Measurements from ENCODE around the gene GREB1L. TPM values are rescaled to one million over a fixed set of nuclear protein-coding genes. Genes with fewer than 3 reads are reported as not detected.

Gene GREB1L
- total RNA-seq, 1 experiment from 2014 or later: 75.4 TPM

DNA sequence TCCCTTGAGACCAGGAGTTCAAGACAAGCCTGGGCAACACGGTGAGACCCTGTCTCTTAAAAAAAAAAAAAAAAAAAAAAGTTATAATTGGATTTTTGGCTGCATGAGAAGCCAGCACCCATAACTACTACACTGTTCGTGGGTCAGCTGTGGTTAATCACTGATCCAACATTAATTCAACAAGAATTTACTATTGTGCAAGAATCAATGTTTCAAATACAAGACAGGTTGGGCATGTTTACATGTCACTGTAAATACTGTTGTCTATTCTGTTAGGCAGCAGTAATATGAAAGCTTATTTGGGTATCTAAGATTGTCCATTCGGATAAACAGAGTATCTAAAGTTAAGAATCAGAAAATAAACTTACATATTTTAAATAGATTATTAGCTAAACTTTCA, 296.2 kb downstream of the GREB1L start:
- Mint-ChIP-seq H3K4me1 (ENCODE audit: low read depth, unreplicated experiment) (no peaks in the 10 kb centered on the region), H3K4me3 (ENCODE audit: unreplicated experiment) (no peak overlapping the region), H3K27ac (ENCODE audit: unreplicated experiment) (no peak overlapping the region), H3K9me3 (ENCODE audit: unreplicated experiment) (no peaks in the 10 kb centered on the region), H3K27me3 (ENCODE audit: insufficient read depth, unreplicated experiment) (no peaks in the 10 kb centered on the region), H3K36me3 (ENCODE audit: insufficient read depth, unreplicated experiment) (peaks cover 45% of the 10 kb centered on the region)
- TF ChIP-seq, protein P1, sequence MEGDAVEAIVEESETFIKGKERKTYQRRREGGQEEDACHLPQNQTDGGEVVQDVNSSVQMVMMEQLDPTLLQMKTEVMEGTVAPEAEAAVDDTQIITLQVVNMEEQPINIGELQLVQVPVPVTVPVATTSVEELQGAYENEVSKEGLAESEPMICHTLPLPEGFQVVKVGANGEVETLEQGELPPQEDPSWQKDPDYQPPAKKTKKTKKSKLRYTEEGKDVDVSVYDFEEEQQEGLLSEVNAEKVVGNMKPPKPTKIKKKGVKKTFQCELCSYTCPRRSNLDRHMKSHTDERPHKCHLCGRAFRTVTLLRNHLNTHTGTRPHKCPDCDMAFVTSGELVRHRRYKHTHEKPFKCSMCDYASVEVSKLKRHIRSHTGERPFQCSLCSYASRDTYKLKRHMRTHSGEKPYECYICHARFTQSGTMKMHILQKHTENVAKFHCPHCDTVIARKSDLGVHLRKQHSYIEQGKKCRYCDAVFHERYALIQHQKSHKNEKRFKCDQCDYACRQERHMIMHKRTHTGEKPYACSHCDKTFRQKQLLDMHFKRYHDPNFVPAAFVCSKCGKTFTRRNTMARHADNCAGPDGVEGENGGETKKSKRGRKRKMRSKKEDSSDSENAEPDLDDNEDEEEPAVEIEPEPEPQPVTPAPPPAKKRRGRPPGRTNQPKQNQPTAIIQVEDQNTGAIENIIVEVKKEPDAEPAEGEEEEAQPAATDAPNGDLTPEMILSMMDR (IDR thresholded peaks at IDR 0.05; ENCODE audit: insufficient read depth in 1 of 2, low read depth in 1 of 2, low read length in 1 of 2, severe bottlenecking in 1 of 2, unreplicated experiment in 1 of 2): no peak
- no TSS peak for BruUV-seq (replicated peaks)
- H3K4me1 ChIP-seq: no peaks in the 10 kb centered on the region
- ChIA-PET CTCF (no interaction called here), POLR2A (no interaction called here)
- H3K36me3 ChIP-seq (ENCODE audit: control insufficient read depth, insufficient read depth, low read length): peaks cover 4% of the 10 kb centered on the region
- intact Hi-C loops (cut with micrococcal nuclease; ENCODE audit: unreplicated experiment): no loop called here
- H3K9me3 ChIP-seq: no peaks in the 10 kb centered on the region
- no peak overlapping the region for H3K4me3 ChIP-seq (ENCODE audit: low read depth, low read length)
- H3K27me3 ChIP-seq (replicated peaks; ENCODE audit: control insufficient read depth, insufficient read depth, low read length): no peaks in the 10 kb centered on the region
- DNase-seq: no peak

DNA sequence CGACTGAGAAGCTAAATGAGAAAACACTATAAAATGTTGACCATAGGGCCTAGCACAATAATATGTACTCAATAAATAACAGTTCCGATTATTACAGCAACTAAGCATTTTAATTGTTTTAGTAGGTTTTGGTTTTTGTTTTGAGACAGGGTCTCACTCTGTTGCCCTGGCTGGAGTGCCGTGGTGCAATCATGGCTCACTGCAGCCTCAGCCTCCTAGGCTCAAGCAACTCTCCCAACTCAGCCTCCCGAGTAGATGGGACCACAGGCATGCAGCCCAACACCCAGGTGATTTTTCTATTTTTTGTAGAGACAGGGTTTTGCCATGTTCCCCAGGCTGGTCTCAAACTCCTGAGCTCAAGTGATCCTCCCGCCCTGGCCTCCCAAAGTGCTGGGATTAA, 304.4 kb downstream of the GREB1L start:
- Histone ChIP-seq H3K4me3 (ENCODE audit: low read depth, low read length) (no peak overlapping the region), H3K9me3 (no peaks in the 10 kb centered on the region), H3K36me3 (ENCODE audit: control insufficient read depth, insufficient read depth, low read length) (no peaks in the 10 kb centered on the region; the same call in 1 of the 2 replicates), H3K4me1 (peaks cover 19% of the 10 kb centered on the region), H3K27me3 (replicated peaks; ENCODE audit: control insufficient read depth, insufficient read depth, low read length) (no peaks in the 10 kb centered on the region)
- TF ChIP-seq, protein P1 (IDR thresholded peaks at IDR 0.05; ENCODE audit: insufficient read depth in 1 of 2, low read depth in 1 of 2, low read length in 1 of 2, severe bottlenecking in 1 of 2, unreplicated experiment in 1 of 2): no peak
- CTCF ChIA-PET: no interaction called here
- H3K27ac Mint-ChIP-seq (ENCODE audit: unreplicated experiment): no peak overlapping the region
- peaks cover 8% of the 10 kb centered on the region for H3K4me1 Mint-ChIP-seq (ENCODE audit: low read depth, unreplicated experiment)
- POLR2A ChIA-PET: no interaction called here
- H3K9me3 Mint-ChIP-seq (ENCODE audit: unreplicated experiment): no peaks in the 10 kb centered on the region
- BruUV-seq (replicated peaks): no TSS peak
- DNase-seq: no peak
- H3K4me3 Mint-ChIP-seq (ENCODE audit: unreplicated experiment): no peak overlapping the region
- H3K27me3 Mint-ChIP-seq (ENCODE audit: insufficient read depth, unreplicated experiment): no peaks in the 10 kb centered on the region
- intact Hi-C loops (cut with micrococcal nuclease; ENCODE audit: unreplicated experiment): loop anchor here (10.0 kb wide), 1 partner anchor 48 kb away; no protein-coding TSS in a partner anchor
- H3K36me3 Mint-ChIP-seq (ENCODE audit: insufficient read depth, unreplicated experiment): peaks cover 51% of the 10 kb centered on the region

DNA sequence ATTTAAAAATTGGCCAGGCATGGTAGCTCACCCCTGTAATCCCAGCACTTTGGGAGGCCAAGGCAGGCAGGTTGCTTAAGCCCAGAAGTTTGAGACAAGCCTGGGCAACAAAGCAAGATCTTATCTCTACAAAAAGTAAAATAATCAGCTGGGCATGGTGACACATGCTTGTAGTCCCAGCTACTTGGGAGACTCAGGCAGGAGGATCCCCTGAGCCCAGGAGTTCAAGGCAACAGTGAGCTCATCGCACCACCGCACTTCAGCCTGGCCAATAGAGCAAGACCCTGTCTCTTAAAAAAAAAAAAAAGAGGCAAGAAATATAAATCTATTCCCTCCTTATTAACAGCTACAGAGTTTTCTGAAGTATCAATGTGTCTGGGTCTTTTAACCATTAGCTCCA, 306.6 kb downstream of the GREB1L start:
- CTCF ChIA-PET: no interaction called here
- Mint-ChIP-seq H3K27ac (ENCODE audit: unreplicated experiment) (no peak overlapping the region), H3K4me1 (ENCODE audit: low read depth, unreplicated experiment) (peaks cover 15% of the 10 kb centered on the region), H3K36me3 (ENCODE audit: insufficient read depth, unreplicated experiment) (peaks cover 63% of the 10 kb centered on the region), H3K9me3 (ENCODE audit: unreplicated experiment) (no peaks in the 10 kb centered on the region), H3K4me3 (ENCODE audit: unreplicated experiment) (no peak overlapping the region), H3K27me3 (ENCODE audit: insufficient read depth, unreplicated experiment) (no peaks in the 10 kb centered on the region)
- intact Hi-C loops (cut with micrococcal nuclease; ENCODE audit: unreplicated experiment): loop anchor here (10.0 kb wide), 1 partner anchor 46 kb away; no protein-coding TSS in a partner anchor
- Histone ChIP-seq H3K9me3 (no peaks in the 10 kb centered on the region), H3K4me1 (peaks cover 19% of the 10 kb centered on the region), H3K4me3 (ENCODE audit: low read depth, low read length) (no peak overlapping the region), H3K27me3 (replicated peaks; ENCODE audit: control insufficient read depth, insufficient read depth, low read length) (no peaks in the 10 kb centered on the region), H3K36me3 (ENCODE audit: control insufficient read depth, insufficient read depth, low read length) (peaks cover 2% of the 10 kb centered on the region)
- POLR2A ChIA-PET: interaction anchor here (0.5 to 0.9 kb wide), 3 partner anchors 11 to 52 kb away, joined by 3 to 5 read pairs (median 3); partner anchors contain the start of gene ESCO1
- no TSS peak for BruUV-seq (replicated peaks)
- TF ChIP-seq, protein P1 (IDR thresholded peaks at IDR 0.05; ENCODE audit: insufficient read depth in 1 of 2, low read depth in 1 of 2, low read length in 1 of 2, severe bottlenecking in 1 of 2, unreplicated experiment in 1 of 2): no peak
- DNase-seq: no peak

Data from Caco-2 (cell line).